Measurements from ENCODE around the gene NFATC2.
A peak's percentile ranks its signal among the peaks of the same experiment; 100 is the strongest.

The NFATC2 gene

GRCh38 chr20:51514249-51514648, 28.3 kb downstream of the NFATC2 start:
- no peak for DNase-seq (ENCODE audit: low spot score)

- DNase-seq (ENCODE audit: low spot score): no peak
Measured at GRCh38 chr20:51513545-51513944, 29.0 kb downstream of the NFATC2 start.

GRCh38 chr20:51512645-51513044, 29.9 kb downstream of the NFATC2 start:
- DNase-seq (ENCODE audit: low spot score): no peak

- DNase-seq (ENCODE audit: low spot score): no peak
Measured at GRCh38 chr20:51511861-51512619, 30.5 kb downstream of the NFATC2 start.

- DNase-seq (ENCODE audit: low spot score): no peak
Measured at GRCh38 chr20:51510936-51511605, 31.4 kb downstream of the NFATC2 start.

- peak; percentile 95 for DNase-seq (ENCODE audit: low spot score)
Measured at GRCh38 chr20:51510169-51510568, 32.4 kb downstream of the NFATC2 start.

GRCh38 chr20:51509208-51509607, 33.3 kb downstream of the NFATC2 start:
- no peak for DNase-seq (ENCODE audit: low spot score)

GRCh38 chr20:51508780-51509179, 33.7 kb downstream of the NFATC2 start:
- no peak for DNase-seq (ENCODE audit: low spot score)

GRCh38 chr20:51508158-51508557, 34.4 kb downstream of the NFATC2 start:
- DNase-seq (ENCODE audit: low spot score): no peak

- no peak for DNase-seq (ENCODE audit: low spot score)
Measured at GRCh38 chr20:51507216-51508036, 35.1 kb downstream of the NFATC2 start.

GRCh38 chr20:51506527-51507215, 35.8 kb downstream of the NFATC2 start:
- DNase-seq (ENCODE audit: low spot score): no peak

GRCh38 chr20:51505566-51505965, 37.0 kb downstream of the NFATC2 start:
- DNase-seq (ENCODE audit: low spot score): no peak

- no peak for DNase-seq (ENCODE audit: low spot score)
Measured at GRCh38 chr20:51503376-51503775, 39.1 kb downstream of the NFATC2 start.

GRCh38 chr20:51500936-51501335, 41.6 kb downstream of the NFATC2 start:
- no peak for DNase-seq (ENCODE audit: low spot score)

- peak; percentile 33 for DNase-seq (ENCODE audit: low spot score)
Measured at GRCh38 chr20:51500311-51500710, 42.2 kb downstream of the NFATC2 start.

GRCh38 chr20:51498765-51499540, 43.6 kb downstream of the NFATC2 start:
- no peak for DNase-seq (ENCODE audit: low spot score)

GRCh38 chr20:51497542-51498467, 44.7 kb downstream of the NFATC2 start:
- peak; percentile 96 for DNase-seq (ENCODE audit: low spot score)

- no peak for DNase-seq (ENCODE audit: low spot score)
Measured at GRCh38 chr20:51496964-51497363, 45.6 kb downstream of the NFATC2 start.

- no peak for DNase-seq (ENCODE audit: low spot score)
Measured at GRCh38 chr20:51495921-51496545, 46.5 kb downstream of the NFATC2 start.

- no peak for DNase-seq (ENCODE audit: low spot score)
Measured at GRCh38 chr20:51495291-51495690, 47.2 kb downstream of the NFATC2 start.

All from COLO829 (cell line).